HCT116 (cell line): ENCODE data around the gene TTC33.

Source experiments
- POLR2A ChIP-seq: IDR thresholded peaks from 2 replicates; pipeline ENCODE4 v1.7.0; 2011; ENCODE audit warnings: borderline replicate concordance; ENCODE audit not compliant: insufficient read depth, insufficient read length; ENCODE audit errors: extremely low read depth
- SRF ChIP-seq: IDR thresholded peaks from 2 replicates; pipeline ENCODE4 v1.6.1; 2012; ENCODE audit warnings: low read depth
- TF ChIP-seq, protein P1 (sequence below), 3 experiments: fragments of 200-600 bp in 1 of 3; sonication (generic) in 1 of 3; IDR thresholded peaks in 2 of 3; conservative IDR thresholded peaks in 1 of 3; 2 replicates each; pipeline ENCODE4 v1.5.1; 2012 to 2017; ENCODE audit warnings: low read depth in 2 of 3, low read length in 2 of 3, antibody characterized with exemption in 1 of 3, borderline replicate concordance in 1 of 3, control low read depth in 1 of 3, mild to moderate bottlenecking in 1 of 3, mixed read lengths in 1 of 3, mixed run types in 1 of 3, moderate library complexity in 1 of 3; ENCODE audit not compliant: insufficient read depth in 1 of 3

GRCh38 chr5:40653221-40654022 is 102.3 kb downstream of the TTC33 start:
- TF ChIP-seq POLR2A (no peak), SRF (no peak)
- TF ChIP-seq, protein P1, sequence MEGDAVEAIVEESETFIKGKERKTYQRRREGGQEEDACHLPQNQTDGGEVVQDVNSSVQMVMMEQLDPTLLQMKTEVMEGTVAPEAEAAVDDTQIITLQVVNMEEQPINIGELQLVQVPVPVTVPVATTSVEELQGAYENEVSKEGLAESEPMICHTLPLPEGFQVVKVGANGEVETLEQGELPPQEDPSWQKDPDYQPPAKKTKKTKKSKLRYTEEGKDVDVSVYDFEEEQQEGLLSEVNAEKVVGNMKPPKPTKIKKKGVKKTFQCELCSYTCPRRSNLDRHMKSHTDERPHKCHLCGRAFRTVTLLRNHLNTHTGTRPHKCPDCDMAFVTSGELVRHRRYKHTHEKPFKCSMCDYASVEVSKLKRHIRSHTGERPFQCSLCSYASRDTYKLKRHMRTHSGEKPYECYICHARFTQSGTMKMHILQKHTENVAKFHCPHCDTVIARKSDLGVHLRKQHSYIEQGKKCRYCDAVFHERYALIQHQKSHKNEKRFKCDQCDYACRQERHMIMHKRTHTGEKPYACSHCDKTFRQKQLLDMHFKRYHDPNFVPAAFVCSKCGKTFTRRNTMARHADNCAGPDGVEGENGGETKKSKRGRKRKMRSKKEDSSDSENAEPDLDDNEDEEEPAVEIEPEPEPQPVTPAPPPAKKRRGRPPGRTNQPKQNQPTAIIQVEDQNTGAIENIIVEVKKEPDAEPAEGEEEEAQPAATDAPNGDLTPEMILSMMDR (IDR thresholded peaks at IDR 0.05 in 2 of 3, conservative IDR thresholded peaks at IDR 0.05 in 1 of 3; ENCODE audit: borderline replicate concordance in 1 of 3, insufficient read depth in 1 of 3, low read depth in 2 of 3, low read length in 2 of 3): no peak
